HFF-Myc (cell line): Measurements from ENCODE around the gene USP3.
A peak's percentile ranks its signal among the peaks of the same experiment; 100 is the strongest.

Experiments used
- DNase-seq: peaks from one replicate; pipeline ENCODE4 v3.0.0-alpha.2; 2011; ENCODE audit warnings: low read depth; ENCODE audit errors: extremely low read depth
- H3K4me3 ChIP-seq: replicated peaks from 2 replicates; pipeline ENCODE4 v1.5.1; 2011; ENCODE audit warnings: low read depth, mild to moderate bottlenecking, control low read depth, low read length
- CTCF ChIP-seq: IDR thresholded peaks from 2 replicates; pipeline ENCODE4 v1.5.1; 2012; ENCODE audit warnings: mild to moderate bottlenecking, low read depth, low read length, control low read depth; ENCODE audit errors: missing control alignments

Gene USP3

GRCh38 chr15:63501256-63502089, 2.9 kb upstream of the USP3 start:
- H3K4me3 ChIP-seq = peak overlapping the region; percentile 22
- DNase-seq = peak; percentile 77
- no peak for TF ChIP-seq CTCF

- no peak for TF ChIP-seq CTCF
- H3K4me3 ChIP-seq = no peak overlapping the region
- DNase-seq = no peak
Observed at GRCh38 chr15:63502137-63502766, 2.1 kb upstream of the USP3 start.

GRCh38 chr15:63502843-63503738, 1.3 kb upstream of the USP3 start:
- no peak for TF ChIP-seq CTCF
- no peak for DNase-seq
- H3K4me3 ChIP-seq = peak overlapping the region; percentile 87

GRCh38 chr15:63503739-63504246, 600 bp upstream of the USP3 start:
- peak overlapping the region; percentile 87 for H3K4me3 ChIP-seq
- DNase-seq = no peak
- TF ChIP-seq CTCF = no peak

GRCh38 chr15:63504979-63505841, 817 bp downstream of the USP3 start:
- no peak for DNase-seq
- TF ChIP-seq CTCF = no peak
- peak overlapping the region; percentile 87 for H3K4me3 ChIP-seq

- peak overlapping the region; percentile 87 for H3K4me3 ChIP-seq
- DNase-seq = no peak
- no peak for TF ChIP-seq CTCF
Observed at GRCh38 chr15:63505842-63506222, 1.4 kb downstream of the USP3 start.
